HepG2 (cell line): ENCODE data around the gene PAIP1. TPM values are rescaled to one million over a fixed set of nuclear protein-coding genes. Genes with fewer than 3 reads are reported as not detected.

Experiments used
- AGO1 ChIP-seq: fragments of 200-400 bp; formaldehyde crosslinking; IDR thresholded peaks from 2 replicates; pipeline ENCODE4 v1.6.1; 2017; ENCODE audit warnings: mild to moderate bottlenecking, low read depth, low read length, moderate library complexity; ENCODE audit not compliant: poor library complexity, severe bottlenecking
- FOXC1 ChIP-seq: sonication (generic); formaldehyde crosslinking; IDR thresholded peaks from 2 replicates; pipeline ENCODE4 v1.8.0; 2022; ENCODE audit warnings: mild to moderate bottlenecking, missing genetic modification reagents, borderline replicate concordance
- HOXA3 ChIP-seq: sonication (generic); formaldehyde crosslinking; IDR thresholded peaks from 2 replicates; pipeline ENCODE4 v1.5.0; 2020; ENCODE audit warnings: missing genetic modification reagents
- ISX ChIP-seq: sonication (generic); formaldehyde crosslinking; conservative IDR thresholded peaks from 2 replicates; pipeline ENCODE4 v1.5.0; 2020; ENCODE audit warnings: missing genetic modification reagents
- NONO ChIP-seq, 2 experiments: fragments of 450-650 bp in 1 of 2; sonication (generic) in 1 of 2; formaldehyde crosslinking in 1 of 2; IDR thresholded peaks in 1 of 2; conservative IDR thresholded peaks in 1 of 2; 2 replicates each; pipeline versions ENCODE4 v1.6.1 to v1.8.0; 2017 to 2022; ENCODE audit warnings: mild to moderate bottlenecking in 1 of 2, missing genetic modification reagents in 1 of 2, moderate library complexity in 1 of 2
- REPIN1 ChIP-seq: sonication (generic); formaldehyde crosslinking; IDR thresholded peaks from 2 replicates; pipeline ENCODE4 v1.8.0; 2022; ENCODE audit warnings: missing genetic modification reagents, low read depth, mild to moderate bottlenecking, borderline replicate concordance
- SAP130 ChIP-seq: IDR thresholded peaks from 2 replicates; pipeline ENCODE4 v1.6.1; 2016; ENCODE audit warnings: low read depth
- SOX13 ChIP-seq, 3 experiments: fragments of 450-650 bp in 1 of 3; sonication (generic) in 1 of 3; formaldehyde crosslinking in 1 of 3; IDR thresholded peaks in 2 of 3; conservative IDR thresholded peaks in 1 of 3; 2 replicates each; pipeline versions ENCODE4 v1.5.0 to v1.6.1; 2016 to 2020; ENCODE audit warnings: antibody characterized with exemption in 1 of 3, mild to moderate bottlenecking in 1 of 3, missing compliant biosample characterization in 1 of 3, missing genetic modification reagents in 1 of 3, moderate library complexity in 1 of 3
- SP4 ChIP-seq: sonication (generic); formaldehyde crosslinking; IDR thresholded peaks from 2 replicates; pipeline ENCODE4 v1.8.1; 2023; ENCODE audit warnings: mild to moderate bottlenecking, missing genetic modification reagents
- SP5 ChIP-seq: IDR thresholded peaks from 2 replicates; pipeline ENCODE4 v1.6.1; 2016; ENCODE audit warnings: low read depth, borderline replicate concordance
- TOE1 ChIP-seq: sonication (generic); formaldehyde crosslinking; IDR thresholded peaks from 2 replicates; pipeline ENCODE4 v1.4.0; 2020; ENCODE audit warnings: mild to moderate bottlenecking, missing genetic modification reagents
- ZEB1 ChIP-seq: IDR thresholded peaks from 2 replicates; pipeline ENCODE4 v1.6.1; 2012; ENCODE audit warnings: mild to moderate bottlenecking, low read depth, inconsistent platforms; ENCODE audit not compliant: insufficient replicate concordance
- ZNF34 ChIP-seq: sonication (generic); formaldehyde crosslinking; IDR thresholded peaks from 2 replicates; pipeline ENCODE4 v1.4.0; 2020; ENCODE audit warnings: mild to moderate bottlenecking, missing genetic modification reagents, borderline replicate concordance
- ZNF772 ChIP-seq: sonication (generic); formaldehyde crosslinking; IDR thresholded peaks from 2 replicates; pipeline ENCODE4 v1.5.0; 2020; ENCODE audit warnings: mild to moderate bottlenecking, missing genetic modification reagents
- ZNF773 ChIP-seq: sonication (generic); formaldehyde crosslinking; IDR thresholded peaks from 2 replicates; pipeline ENCODE4 v1.4.0; 2020; ENCODE audit warnings: missing genetic modification reagents, borderline replicate concordance
- ZSCAN5A ChIP-seq: sonication (generic); formaldehyde crosslinking; IDR thresholded peaks from 2 replicates; pipeline ENCODE4 v1.8.0; 2022; ENCODE audit warnings: mild to moderate bottlenecking, missing genetic modification reagents, borderline replicate concordance
- polyA plus RNA-seq, 8 experiments: library from polyadenylated mRNA; depleted of rRNA in 3 of 8; stranded (reverse) in 7 of 8; unstranded in 1 of 8; fragments of >200 nt; fragmentation: Illumina TruSeq in 4 of 8; extraction: Trizol in 4 of 8; gene quantifications; 2 replicates each; pipeline versions ENCODE4 v1.2.1 to v1.2.3, GENCODE V29; 2011 to 2016; ENCODE audit warnings: low read depth in 4 of 8, missing spikeins in 1 of 8, mixed read lengths in 1 of 8; ENCODE audit not compliant: insufficient read depth in 1 of 8
- total RNA-seq, 5 experiments: library from RNA; depleted of rRNA; stranded (reverse); fragments of >200 nt; fragmentation: Illumina TruSeq; extraction: Trizol; gene quantifications; 2 replicates each; pipeline ENCODE4 v1.2.3, GENCODE V29; 2016; ENCODE audit warnings: low read depth in 1 of 5
- TF ChIP-seq, protein P1 (sequence below), 2 experiments: sonication (generic) in 1 of 2; formaldehyde crosslinking in 1 of 2; IDR thresholded peaks; 2 replicates each; pipeline versions ENCODE4 v1.6.1 to v1.9.0; 2014 to 2022; ENCODE audit warnings: antibody characterized with exemption in 1 of 2, borderline replicate concordance in 1 of 2, inconsistent platforms in 1 of 2, low read depth in 1 of 2, missing genetic modification reagents in 1 of 2
- TF ChIP-seq, protein P2 (sequence below): sonication (generic); formaldehyde crosslinking; IDR thresholded peaks from 2 replicates; pipeline ENCODE4 v1.5.0; 2020; ENCODE audit warnings: mild to moderate bottlenecking, missing genetic modification reagents

Gene PAIP1
- total and polyA plus RNA-seq, 2 of the 13 experiments (the other 11 are each of a cell fraction or from before 2014, with no cell fraction given), result 96.6 to 116 TPM

GRCh38 chr5:43556857-43557542, at the start of gene PAIP1 (continued):
- TF ChIP-seq, protein P1, sequence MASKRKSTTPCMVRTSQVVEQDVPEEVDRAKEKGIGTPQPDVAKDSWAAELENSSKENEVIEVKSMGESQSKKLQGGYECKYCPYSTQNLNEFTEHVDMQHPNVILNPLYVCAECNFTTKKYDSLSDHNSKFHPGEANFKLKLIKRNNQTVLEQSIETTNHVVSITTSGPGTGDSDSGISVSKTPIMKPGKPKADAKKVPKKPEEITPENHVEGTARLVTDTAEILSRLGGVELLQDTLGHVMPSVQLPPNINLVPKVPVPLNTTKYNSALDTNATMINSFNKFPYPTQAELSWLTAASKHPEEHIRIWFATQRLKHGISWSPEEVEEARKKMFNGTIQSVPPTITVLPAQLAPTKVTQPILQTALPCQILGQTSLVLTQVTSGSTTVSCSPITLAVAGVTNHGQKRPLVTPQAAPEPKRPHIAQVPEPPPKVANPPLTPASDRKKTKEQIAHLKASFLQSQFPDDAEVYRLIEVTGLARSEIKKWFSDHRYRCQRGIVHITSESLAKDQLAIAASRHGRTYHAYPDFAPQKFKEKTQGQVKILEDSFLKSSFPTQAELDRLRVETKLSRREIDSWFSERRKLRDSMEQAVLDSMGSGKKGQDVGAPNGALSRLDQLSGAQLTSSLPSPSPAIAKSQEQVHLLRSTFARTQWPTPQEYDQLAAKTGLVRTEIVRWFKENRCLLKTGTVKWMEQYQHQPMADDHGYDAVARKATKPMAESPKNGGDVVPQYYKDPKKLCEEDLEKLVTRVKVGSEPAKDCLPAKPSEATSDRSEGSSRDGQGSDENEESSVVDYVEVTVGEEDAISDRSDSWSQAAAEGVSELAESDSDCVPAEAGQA (IDR thresholded peaks at IDR 0.05; ENCODE audit: low read depth), result no peak
- TF ChIP-seq, protein P1 (CRISPR knock-in tag; IDR thresholded peaks at IDR 0.05; ENCODE audit: borderline replicate concordance), result no peak
- TF ChIP-seq REPIN1, result peak; percentile 59; the same call in 1 of the 2 replicates
- peak; percentile 63; the same call in 1 of the 2 replicates for TF ChIP-seq HOXA3 (CRISPR knock-in tag)
- TF ChIP-seq ZNF772, result peak; percentile 56; the same call in 1 of the 2 replicates
- peak; percentile 53; the same call in 1 of the 2 replicates for TF ChIP-seq ZSCAN5A (CRISPR knock-in tag)
- peak; percentile 81 for TF ChIP-seq ZEB1
- TF ChIP-seq TOE1 (CRISPR knock-in tag), result no peak
- TF ChIP-seq ZNF773 (CRISPR knock-in tag), result 0 out of 2 replicates have a peak, but pooled peaks have one; percentile 34
- TF ChIP-seq FOXC1 (CRISPR knock-in tag), result no peak; the same call in 1 of the 2 replicates
- TF ChIP-seq, protein P2, sequence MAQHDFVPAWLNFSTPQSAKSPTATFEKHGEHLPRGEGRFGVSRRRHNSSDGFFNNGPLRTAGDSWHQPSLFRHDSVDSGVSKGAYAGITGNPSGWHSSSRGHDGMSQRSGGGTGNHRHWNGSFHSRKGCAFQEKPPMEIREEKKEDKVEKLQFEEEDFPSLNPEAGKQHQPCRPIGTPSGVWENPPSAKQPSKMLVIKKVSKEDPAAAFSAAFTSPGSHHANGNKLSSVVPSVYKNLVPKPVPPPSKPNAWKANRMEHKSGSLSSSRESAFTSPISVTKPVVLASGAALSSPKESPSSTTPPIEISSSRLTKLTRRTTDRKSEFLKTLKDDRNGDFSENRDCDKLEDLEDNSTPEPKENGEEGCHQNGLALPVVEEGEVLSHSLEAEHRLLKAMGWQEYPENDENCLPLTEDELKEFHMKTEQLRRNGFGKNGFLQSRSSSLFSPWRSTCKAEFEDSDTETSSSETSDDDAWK (CRISPR knock-in tag), result no peak
- TF ChIP-seq ISX (CRISPR knock-in tag), result no peak
- 0 out of 2 replicates have a peak, but pooled peaks have one; percentile 49 for TF ChIP-seq SP4 (CRISPR knock-in tag)
- 0 out of 2 replicates have a peak, but pooled peaks have one; percentile 4 for TF ChIP-seq SP5
- TF ChIP-seq SAP130 (CRISPR knock-in tag), result peak; percentile 67
- TF ChIP-seq SOX13 (IDR thresholded peaks at IDR 0.05), result no peak; the same call in 1 of the 2 replicates
- TF ChIP-seq SOX13 (CRISPR knock-in tag; conservative IDR thresholded peaks at IDR 0.05 in 1 of 2, IDR thresholded peaks at IDR 0.05 in 1 of 2), result 0 out of 4 replicates have a peak, but pooled peaks of 1 of the 2 experiments have one; percentile 5
- TF ChIP-seq NONO (IDR thresholded peaks at IDR 0.05), result no peak
- peak; percentile 67 for TF ChIP-seq NONO (CRISPR knock-in tag; conservative IDR thresholded peaks at IDR 0.05)
- TF ChIP-seq ZNF34 (CRISPR knock-in tag), result peak; percentile 81
- TF ChIP-seq AGO1, result peak; percentile 15
